ENCODE results near the gene ADGRG3.

ADGRG3 gene

DNA sequence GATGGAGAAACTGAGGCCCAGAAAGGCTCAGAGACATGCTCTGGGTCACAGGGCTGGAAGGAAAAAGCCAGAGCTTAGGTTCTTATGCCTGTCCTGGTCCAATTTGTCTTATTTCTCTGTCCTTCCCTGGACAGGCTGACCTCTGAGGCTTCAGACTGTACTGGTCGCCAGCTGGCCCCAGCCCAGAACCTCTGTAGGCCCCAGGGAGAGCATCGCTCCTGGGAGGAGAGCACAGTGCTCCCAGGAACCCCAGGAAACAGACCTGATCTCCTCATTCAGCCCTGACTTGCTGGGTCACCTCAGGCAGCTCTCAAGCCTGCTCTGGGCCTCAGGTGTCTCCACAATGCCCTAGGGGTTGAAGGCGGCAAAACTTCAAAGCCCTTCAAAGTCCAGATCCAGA is 31.4 kb downstream of the ADGRG3 start:
- H3K27ac ChIP-seq (replicated peaks), result no peak overlapping the region
- no peaks in the 10 kb centered on the region for H3K27me3 ChIP-seq (ENCODE audit: insufficient read depth, poor library complexity, severe bottlenecking)
- no peak for TF ChIP-seq GABPA (IDR thresholded peaks at IDR 0.05; ENCODE audit: low read depth)
- TF ChIP-seq, protein P1, sequence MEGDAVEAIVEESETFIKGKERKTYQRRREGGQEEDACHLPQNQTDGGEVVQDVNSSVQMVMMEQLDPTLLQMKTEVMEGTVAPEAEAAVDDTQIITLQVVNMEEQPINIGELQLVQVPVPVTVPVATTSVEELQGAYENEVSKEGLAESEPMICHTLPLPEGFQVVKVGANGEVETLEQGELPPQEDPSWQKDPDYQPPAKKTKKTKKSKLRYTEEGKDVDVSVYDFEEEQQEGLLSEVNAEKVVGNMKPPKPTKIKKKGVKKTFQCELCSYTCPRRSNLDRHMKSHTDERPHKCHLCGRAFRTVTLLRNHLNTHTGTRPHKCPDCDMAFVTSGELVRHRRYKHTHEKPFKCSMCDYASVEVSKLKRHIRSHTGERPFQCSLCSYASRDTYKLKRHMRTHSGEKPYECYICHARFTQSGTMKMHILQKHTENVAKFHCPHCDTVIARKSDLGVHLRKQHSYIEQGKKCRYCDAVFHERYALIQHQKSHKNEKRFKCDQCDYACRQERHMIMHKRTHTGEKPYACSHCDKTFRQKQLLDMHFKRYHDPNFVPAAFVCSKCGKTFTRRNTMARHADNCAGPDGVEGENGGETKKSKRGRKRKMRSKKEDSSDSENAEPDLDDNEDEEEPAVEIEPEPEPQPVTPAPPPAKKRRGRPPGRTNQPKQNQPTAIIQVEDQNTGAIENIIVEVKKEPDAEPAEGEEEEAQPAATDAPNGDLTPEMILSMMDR (IDR thresholded peaks at IDR 0.05; ENCODE audit: insufficient read depth, low read length), result no peak
- TF ChIP-seq POLR2AphosphoS5 (IDR thresholded peaks at IDR 0.05; ENCODE audit: low read depth), result no peak
- no peak for DNase-seq (ENCODE audit: low read depth in 1 of 2, low spot score in 1 of 2)
- no peak overlapping the region for H3K4me3 ChIP-seq (replicated peaks; ENCODE audit: insufficient read depth, low read length)

DNA sequence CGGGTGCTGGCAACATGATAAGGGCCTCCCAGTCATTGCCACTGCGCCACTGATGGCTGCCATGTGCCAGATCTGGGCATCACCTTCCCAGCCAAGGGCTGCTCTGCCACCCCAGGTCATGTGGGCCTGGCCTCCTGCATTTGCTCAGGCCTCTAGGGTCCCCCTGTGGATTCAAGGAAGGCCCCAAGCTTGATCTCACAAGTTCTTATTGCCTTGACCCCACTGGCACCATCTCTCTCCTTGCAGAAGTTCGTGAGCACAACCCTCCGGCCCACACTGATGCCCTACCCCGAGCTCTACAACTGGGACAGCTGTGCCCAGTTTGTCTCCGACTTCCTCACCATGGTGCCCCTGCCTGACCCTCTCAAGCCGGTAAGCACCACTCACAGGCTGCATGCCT is 31.8 kb downstream of the ADGRG3 start:
- DNase-seq (ENCODE audit: low read depth in 1 of 2, low spot score in 1 of 2), result no peak
- Histone ChIP-seq H3K27me3 (ENCODE audit: insufficient read depth, poor library complexity, severe bottlenecking) (no peaks in the 10 kb centered on the region), H3K27ac (replicated peaks) (no peak overlapping the region), H3K4me3 (replicated peaks; ENCODE audit: insufficient read depth, low read length) (no peak overlapping the region)
- TF ChIP-seq GABPA (IDR thresholded peaks at IDR 0.05; ENCODE audit: low read depth) (no peak), SPI1 (IDR thresholded peaks at IDR 0.05; ENCODE audit: borderline replicate concordance, low read depth) (no peak)
- TF ChIP-seq, protein P1 (IDR thresholded peaks at IDR 0.05; ENCODE audit: insufficient read depth, low read length), result no peak

DNA sequence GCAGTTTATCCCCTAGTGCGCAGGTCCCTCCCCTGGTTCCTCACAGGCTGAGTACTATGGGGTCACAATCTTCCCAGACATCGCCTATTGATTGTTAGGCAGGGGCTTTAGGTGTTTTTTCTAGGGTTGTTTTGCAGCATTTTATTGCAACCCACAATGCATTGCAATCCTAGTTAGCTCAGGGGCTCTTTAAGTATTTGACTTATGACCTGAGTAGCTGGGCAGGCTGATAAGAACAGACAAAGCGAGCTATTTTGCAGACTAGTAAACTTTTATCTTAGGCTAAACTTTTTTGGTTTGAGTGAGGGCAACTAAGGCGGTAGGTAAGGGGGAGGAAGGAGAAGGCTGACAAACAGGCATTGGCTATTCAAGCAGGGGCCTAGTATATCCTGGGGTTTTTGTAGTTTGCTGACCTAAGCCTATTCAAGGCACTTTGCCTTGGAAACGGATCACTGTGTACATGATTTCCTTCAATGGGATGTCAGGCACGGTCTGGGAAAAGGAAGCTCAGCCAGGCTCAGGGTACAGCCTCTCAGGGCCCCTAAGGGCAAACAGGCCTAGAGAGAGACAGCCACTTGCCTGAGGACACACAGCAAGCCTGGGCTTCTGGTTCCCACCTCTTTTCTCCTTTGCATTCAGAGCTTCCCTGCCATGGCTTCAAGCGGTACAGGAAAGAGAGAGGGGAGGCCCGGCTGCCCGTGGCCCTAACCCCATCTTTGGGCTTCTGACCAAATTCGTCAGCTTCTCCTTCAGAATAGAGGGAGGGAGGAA is 32.9 kb downstream of the ADGRG3 start:
- Histone ChIP-seq H3K4me3 (replicated peaks; ENCODE audit: insufficient read depth, low read length) (no peak overlapping the region), H3K27ac (replicated peaks) (no peak overlapping the region), H3K27me3 (ENCODE audit: insufficient read depth, poor library complexity, severe bottlenecking) (no peaks in the 10 kb centered on the region)
- TF ChIP-seq SPI1 (IDR thresholded peaks at IDR 0.05; ENCODE audit: borderline replicate concordance, low read depth), result no peak
- TF ChIP-seq, protein P2, sequence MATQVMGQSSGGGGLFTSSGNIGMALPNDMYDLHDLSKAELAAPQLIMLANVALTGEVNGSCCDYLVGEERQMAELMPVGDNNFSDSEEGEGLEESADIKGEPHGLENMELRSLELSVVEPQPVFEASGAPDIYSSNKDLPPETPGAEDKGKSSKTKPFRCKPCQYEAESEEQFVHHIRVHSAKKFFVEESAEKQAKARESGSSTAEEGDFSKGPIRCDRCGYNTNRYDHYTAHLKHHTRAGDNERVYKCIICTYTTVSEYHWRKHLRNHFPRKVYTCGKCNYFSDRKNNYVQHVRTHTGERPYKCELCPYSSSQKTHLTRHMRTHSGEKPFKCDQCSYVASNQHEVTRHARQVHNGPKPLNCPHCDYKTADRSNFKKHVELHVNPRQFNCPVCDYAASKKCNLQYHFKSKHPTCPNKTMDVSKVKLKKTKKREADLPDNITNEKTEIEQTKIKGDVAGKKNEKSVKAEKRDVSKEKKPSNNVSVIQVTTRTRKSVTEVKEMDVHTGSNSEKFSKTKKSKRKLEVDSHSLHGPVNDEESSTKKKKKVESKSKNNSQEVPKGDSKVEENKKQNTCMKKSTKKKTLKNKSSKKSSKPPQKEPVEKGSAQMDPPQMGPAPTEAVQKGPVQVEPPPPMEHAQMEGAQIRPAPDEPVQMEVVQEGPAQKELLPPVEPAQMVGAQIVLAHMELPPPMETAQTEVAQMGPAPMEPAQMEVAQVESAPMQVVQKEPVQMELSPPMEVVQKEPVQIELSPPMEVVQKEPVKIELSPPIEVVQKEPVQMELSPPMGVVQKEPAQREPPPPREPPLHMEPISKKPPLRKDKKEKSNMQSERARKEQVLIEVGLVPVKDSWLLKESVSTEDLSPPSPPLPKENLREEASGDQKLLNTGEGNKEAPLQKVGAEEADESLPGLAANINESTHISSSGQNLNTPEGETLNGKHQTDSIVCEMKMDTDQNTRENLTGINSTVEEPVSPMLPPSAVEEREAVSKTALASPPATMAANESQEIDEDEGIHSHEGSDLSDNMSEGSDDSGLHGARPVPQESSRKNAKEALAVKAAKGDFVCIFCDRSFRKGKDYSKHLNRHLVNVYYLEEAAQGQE (IDR thresholded peaks at IDR 0.05; ENCODE audit: insufficient replicate concordance, low read depth), result no peak
- TF ChIP-seq, protein P1 (IDR thresholded peaks at IDR 0.05; ENCODE audit: insufficient read depth, low read length), result no peak
- TF ChIP-seq POLR2AphosphoS5 (IDR thresholded peaks at IDR 0.05; ENCODE audit: low read depth), result no peak
- TF ChIP-seq GABPA (IDR thresholded peaks at IDR 0.05; ENCODE audit: low read depth), result no peak
- no peak for DNase-seq (ENCODE audit: low read depth in 1 of 2, low spot score in 1 of 2)

DNA sequence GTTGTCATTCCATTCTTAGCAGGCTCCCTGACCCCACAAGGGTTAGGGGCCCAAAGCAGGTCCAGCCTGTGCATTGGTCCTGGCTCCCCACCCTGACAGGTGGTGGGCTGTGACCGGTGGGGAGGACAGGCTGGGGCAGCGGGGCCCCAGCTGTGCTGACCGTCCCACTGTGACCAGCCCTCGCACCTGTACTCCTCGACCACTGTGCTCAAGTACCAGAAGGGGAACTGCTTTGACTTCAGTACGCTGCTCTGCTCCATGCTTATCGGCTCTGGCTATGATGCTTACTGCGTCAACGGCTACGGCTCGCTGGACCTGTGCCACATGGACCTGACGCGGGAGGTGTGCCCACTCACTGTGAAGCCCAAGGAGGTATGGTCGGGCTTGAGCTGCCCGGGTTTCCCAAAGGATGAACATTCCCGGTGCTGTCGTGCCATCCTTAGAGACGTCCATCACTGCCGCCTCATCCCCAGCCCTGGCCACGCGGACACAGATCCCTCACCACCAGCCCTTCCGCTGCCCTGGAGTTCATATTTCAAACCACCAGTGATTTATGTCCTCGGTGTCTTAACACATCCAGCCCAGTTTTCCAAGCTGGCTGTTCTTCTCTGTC is 33.8 kb downstream of the ADGRG3 start:
- TF ChIP-seq GABPA (IDR thresholded peaks at IDR 0.05; ENCODE audit: low read depth), result no peak
- H3K27me3 ChIP-seq (ENCODE audit: insufficient read depth, poor library complexity, severe bottlenecking), result no peaks in the 10 kb centered on the region
- DNase-seq (ENCODE audit: low read depth in 1 of 2, low spot score in 1 of 2), result no peak
- no peak overlapping the region for H3K4me3 ChIP-seq (replicated peaks; ENCODE audit: insufficient read depth, low read length)
- no peak overlapping the region for H3K27ac ChIP-seq (replicated peaks)

DNA sequence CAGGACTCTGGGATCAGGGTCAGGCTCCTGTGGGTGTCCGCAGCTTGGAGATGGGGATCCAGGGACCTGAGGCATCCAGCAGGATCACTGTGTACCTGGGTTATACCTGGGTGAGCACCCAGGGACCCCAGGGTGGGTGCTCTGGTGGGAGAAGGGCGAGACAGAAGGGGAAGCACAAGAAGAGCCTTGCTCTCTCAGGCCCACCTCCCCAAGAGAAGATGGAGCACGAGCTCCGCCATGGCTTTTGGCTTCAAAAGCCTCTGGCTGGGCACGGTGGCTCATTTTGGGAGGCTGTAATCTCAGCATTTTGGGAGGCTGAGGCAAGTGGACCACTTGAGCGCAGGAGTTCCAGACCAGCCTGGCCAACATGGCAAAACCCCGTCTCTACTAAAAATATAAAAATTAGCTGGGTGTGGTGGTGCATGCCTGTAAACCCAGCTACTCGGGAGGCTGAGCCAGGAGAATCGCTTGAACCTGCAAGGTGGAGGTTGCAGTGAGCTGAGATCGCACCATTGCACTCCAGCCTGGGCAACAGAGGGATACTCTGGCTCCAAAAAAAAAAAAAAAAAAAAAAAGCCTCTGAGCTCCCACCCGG is 35.4 kb downstream of the ADGRG3 start:
- H3K4me3 ChIP-seq (replicated peaks; ENCODE audit: insufficient read depth, low read length), result no peak overlapping the region
- TF ChIP-seq, protein P2 (IDR thresholded peaks at IDR 0.05; ENCODE audit: insufficient replicate concordance, low read depth), result no peak
- TF ChIP-seq, protein P1 (IDR thresholded peaks at IDR 0.05; ENCODE audit: insufficient read depth, low read length), result no peak
- no peak for TF ChIP-seq GABPA (IDR thresholded peaks at IDR 0.05; ENCODE audit: low read depth)
- no peak for TF ChIP-seq SPI1 (IDR thresholded peaks at IDR 0.05; ENCODE audit: borderline replicate concordance, low read depth)
- no peak for TF ChIP-seq POLR2AphosphoS5 (IDR thresholded peaks at IDR 0.05; ENCODE audit: low read depth)
- H3K27ac ChIP-seq (replicated peaks), result no peak overlapping the region
- DNase-seq (ENCODE audit: low read depth in 1 of 2, low spot score in 1 of 2), result no peak
- no peaks in the 10 kb centered on the region for H3K27me3 ChIP-seq (ENCODE audit: insufficient read depth, poor library complexity, severe bottlenecking)
